Mesenchymal stem cell (in vitro differentiated cells and primary cell): ENCODE results near the gene FIBCD1.

Source experiments
- DNase-seq: peaks from one replicate; pipeline ENCODE4 v3.0.0-alpha.2; 2013
- H2AFZ ChIP-seq: one replicate; pipeline ENCODE4 v1.6.1; 2013; ENCODE audit warnings: low read depth, mild to moderate bottlenecking, control low read depth, inconsistent platforms, low read length, moderate library complexity
- H2AK5ac ChIP-seq: 2 replicates; pipeline ENCODE4 v1.6.1; 2013; ENCODE audit warnings: low read length, moderate library complexity, mild to moderate bottlenecking, inconsistent platforms; ENCODE audit not compliant: severe bottlenecking
- H2BK120ac ChIP-seq: one replicate; pipeline ENCODE4 v1.6.1; 2013; ENCODE audit warnings: low read depth, mild to moderate bottlenecking, inconsistent platforms, low read length, moderate library complexity
- H2BK12ac ChIP-seq, 2 experiments: one replicate each; pipeline ENCODE4 v1.6.1; 2013; ENCODE audit warnings: inconsistent platforms in 2 of 2, low read length in 2 of 2, mild to moderate bottlenecking in 2 of 2, moderate library complexity in 2 of 2, control low read depth in 1 of 2
- H2BK15ac ChIP-seq: one replicate; pipeline ENCODE4 v1.6.1; 2013; ENCODE audit warnings: mild to moderate bottlenecking, low read depth, inconsistent platforms; ENCODE audit not compliant: poor library complexity, severe bottlenecking
- H2BK5ac ChIP-seq: 2 replicates; pipeline ENCODE4 v1.6.1; 2013; ENCODE audit warnings: low read depth, mild to moderate bottlenecking, low read length, control low read depth, inconsistent platforms; ENCODE audit not compliant: poor library complexity, severe bottlenecking
- H3K14ac ChIP-seq, 2 experiments: one replicate each; pipeline ENCODE4 v1.6.1; 2013; ENCODE audit warnings: inconsistent platforms in 2 of 2, low read length in 2 of 2, control low read depth in 1 of 2, mild to moderate bottlenecking in 1 of 2, moderate library complexity in 1 of 2
- H3K18ac ChIP-seq, 2 experiments: one replicate each; pipeline ENCODE4 v1.6.1; 2013; ENCODE audit warnings: inconsistent platforms in 2 of 2, low read length in 2 of 2, control low read depth in 1 of 2, low read depth in 1 of 2, mild to moderate bottlenecking in 1 of 2
- H3K23ac ChIP-seq, 2 experiments: one replicate each; pipeline ENCODE4 v1.6.1; 2013; ENCODE audit warnings: inconsistent platforms in 2 of 2, low read length in 2 of 2, mild to moderate bottlenecking in 2 of 2, moderate library complexity in 2 of 2, control low read depth in 1 of 2
- H3K27ac ChIP-seq: 2 replicates; pipeline ENCODE4 v1.5.1; 2013; ENCODE audit warnings: mild to moderate bottlenecking, moderate library complexity, low read length, control low read depth, inconsistent platforms; ENCODE audit not compliant: poor library complexity, severe bottlenecking
- H3K27me3 ChIP-seq, 2 experiments: 2 replicates each; pipeline versions ENCODE4 v1.6.1 to v1.7.0; 2013; ENCODE audit warnings: low read length in 2 of 2, mild to moderate bottlenecking in 2 of 2, moderate library complexity in 2 of 2, control low read depth in 1 of 2, inconsistent platforms in 1 of 2; ENCODE audit not compliant: control insufficient read depth in 1 of 2, insufficient read depth in 1 of 2
- H3K36me3 ChIP-seq, 2 experiments: 2 replicates each; pipeline versions ENCODE4 v1.6.1 to v1.7.0; 2013; ENCODE audit warnings: low read length in 2 of 2, control low read depth in 1 of 2, inconsistent platforms in 1 of 2, low read depth in 1 of 2, mild to moderate bottlenecking in 1 of 2; ENCODE audit not compliant: insufficient read depth in 2 of 2, control insufficient read depth in 1 of 2
- H3K4ac ChIP-seq, 2 experiments: one replicate each; pipeline ENCODE4 v1.6.1; 2013; ENCODE audit warnings: inconsistent platforms in 2 of 2, low read length in 2 of 2, mild to moderate bottlenecking in 2 of 2, moderate library complexity in 2 of 2, control low read depth in 1 of 2, low read depth in 1 of 2
- H3K4me1 ChIP-seq: 2 replicates; pipeline ENCODE4 v1.6.1; 2013; ENCODE audit warnings: low read depth, low read length, control low read depth; ENCODE audit not compliant: control insufficient read depth, insufficient read depth
- H3K4me2 ChIP-seq: 2 replicates; pipeline ENCODE4 v1.6.1; 2013; ENCODE audit warnings: low read length, mild to moderate bottlenecking, inconsistent platforms; ENCODE audit not compliant: poor library complexity, severe bottlenecking
- H3K4me3 ChIP-seq, 2 experiments: 2 replicates each; pipeline versions ENCODE4 v1.5.1 to v1.7.0; 2013; ENCODE audit warnings: low read length in 2 of 2, mild to moderate bottlenecking in 2 of 2, control low read depth in 1 of 2, low read depth in 1 of 2; ENCODE audit not compliant: insufficient read depth in 1 of 2
- H3K79me1 ChIP-seq: replicated peaks from 2 replicates; pipeline ENCODE4 v1.6.1; 2013; ENCODE audit warnings: mild to moderate bottlenecking, control low read depth, low read length, inconsistent platforms; ENCODE audit not compliant: poor library complexity, severe bottlenecking
- H3K9ac ChIP-seq: 2 replicates; pipeline ENCODE4 v1.7.0; 2013; ENCODE audit warnings: mild to moderate bottlenecking, low read length, moderate library complexity
- H3K9me3 ChIP-seq: 2 replicates; pipeline ENCODE4 v1.7.0; 2013; ENCODE audit warnings: mild to moderate bottlenecking, low read length; ENCODE audit not compliant: control insufficient read depth
- H4K8ac ChIP-seq: one replicate; pipeline ENCODE4 v1.6.1; 2013; ENCODE audit warnings: inconsistent platforms, mild to moderate bottlenecking, low read length, moderate library complexity
- H4K91ac ChIP-seq: one replicate; pipeline ENCODE4 v1.6.1; 2013; ENCODE audit warnings: mild to moderate bottlenecking, low read length, inconsistent platforms
- WGBS: methylation state at CpG from one replicate; pipeline ENCODE4 v1.1.7; 2013; ENCODE audit warnings: mixed read lengths; 5-methylcytosine and 5-hydroxymethylcytosine counted together

The FIBCD1 gene

DNA sequence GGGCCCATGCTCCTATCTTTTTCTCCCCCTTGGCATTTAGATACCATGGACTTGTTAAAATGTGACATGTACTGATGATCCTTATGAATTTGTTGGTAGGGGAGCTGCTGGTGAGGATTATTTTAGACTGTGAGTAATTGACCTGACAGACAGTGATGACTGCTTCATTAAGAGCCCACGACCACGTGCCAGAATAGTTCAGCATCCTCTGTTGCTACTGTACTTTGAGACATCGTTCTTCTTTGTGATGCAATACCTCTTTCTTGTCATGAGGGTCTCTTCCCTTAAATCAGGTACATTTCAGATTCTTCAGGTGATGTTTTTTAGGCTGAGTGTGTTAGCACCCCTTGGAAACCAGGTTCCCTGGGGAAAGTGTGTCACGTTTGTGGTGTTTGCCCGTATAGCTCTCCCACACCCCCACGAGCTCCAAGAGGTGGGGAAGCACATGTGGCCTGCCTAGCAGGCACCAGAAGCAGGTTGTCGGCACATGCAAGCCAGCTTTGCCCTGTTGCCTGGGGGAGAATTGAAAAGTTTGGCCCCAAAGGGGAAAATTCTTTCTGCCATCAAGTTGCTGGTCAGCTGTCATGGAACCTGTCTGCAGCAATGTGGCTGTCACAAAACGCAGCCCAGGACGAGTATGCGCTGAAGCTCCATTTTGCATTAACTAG lies 67.5 kb downstream of the FIBCD1 start:
- DNase-seq = no peak
- no peak overlapping the region for H2BK5ac ChIP-seq
- no peak overlapping the region for H2AK5ac ChIP-seq
- H3K4me2 ChIP-seq = no peak overlapping the region
- no peak overlapping the region for H3K4ac ChIP-seq
- H2BK12ac ChIP-seq = no peak overlapping the region
- H3K4me1 ChIP-seq = peaks cover 14% of the 10 kb centered on the region
- H4K8ac ChIP-seq = no peak overlapping the region
- no peak overlapping the region for H3K23ac ChIP-seq
- H2BK15ac ChIP-seq = no peak overlapping the region
- no peaks in the 10 kb centered on the region for H3K9me3 ChIP-seq
- H3K27me3 ChIP-seq = no peaks in the 10 kb centered on the region
- H3K4me3 ChIP-seq = no peak overlapping the region
- no peak overlapping the region for H3K14ac ChIP-seq
- WGBS = 93% methylated on average over 10 of the region's 10 CpGs
- H3K9ac ChIP-seq = peak overlapping the region; percentile 12
- H3K36me3 ChIP-seq = peaks cover 56 to 87% of the 10 kb centered on the region in 2 experiments
- H3K79me1 ChIP-seq = peaks cover 20% of the 10 kb centered on the region
- no peak overlapping the region for H3K27ac ChIP-seq
- H3K18ac ChIP-seq = no peak overlapping the region
- H2AFZ ChIP-seq = no peak overlapping the region
- H2BK120ac ChIP-seq = no peak overlapping the region
- no peak overlapping the region for H4K91ac ChIP-seq

DNA sequence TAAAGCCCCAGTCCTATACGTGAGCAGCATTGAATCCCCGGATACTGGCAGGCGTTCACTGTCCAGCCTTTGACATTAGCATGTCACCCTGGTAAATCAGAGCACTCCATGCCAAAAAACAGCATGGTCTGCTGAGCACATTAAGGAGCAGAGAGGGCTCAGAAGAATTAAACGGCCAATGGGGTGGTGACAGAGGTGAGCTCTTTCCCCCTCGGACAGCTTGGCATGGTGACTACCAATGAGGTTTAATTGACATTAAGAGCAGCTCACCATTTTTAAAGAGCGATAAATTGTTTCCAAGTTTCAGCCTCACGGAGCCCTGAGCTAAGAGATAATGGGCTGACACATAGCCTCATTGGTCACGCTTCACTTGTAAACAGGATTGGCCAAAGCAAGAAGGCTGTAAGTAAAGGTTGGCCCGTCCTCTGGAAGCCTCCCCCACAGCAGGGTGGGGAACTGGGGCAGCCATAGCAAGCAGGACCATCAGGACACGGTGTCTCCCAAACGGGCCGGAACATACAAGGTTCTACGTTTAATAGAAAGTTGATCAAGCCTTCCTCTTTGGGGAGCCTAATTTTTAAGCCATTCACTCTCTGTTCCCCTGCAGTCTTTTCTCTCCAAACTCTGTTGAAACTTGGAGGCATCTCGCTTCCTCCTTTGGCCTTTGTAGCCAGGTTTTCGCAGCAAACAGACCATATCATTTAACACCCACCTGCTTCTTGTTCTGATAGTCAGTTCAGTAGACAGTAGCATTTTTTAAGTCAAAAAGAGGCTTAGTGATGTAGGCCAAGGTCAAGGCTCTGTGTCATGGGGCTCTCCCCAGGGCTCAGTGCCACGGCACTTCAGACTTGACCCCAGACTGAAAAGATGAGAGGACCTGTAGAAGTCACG lies 68.3 kb downstream of the FIBCD1 start:
- H4K8ac ChIP-seq = no peak overlapping the region
- H2BK15ac ChIP-seq = no peak overlapping the region
- H4K91ac ChIP-seq = no peak overlapping the region
- H3K4ac ChIP-seq = no peak overlapping the region
- H3K18ac ChIP-seq = no peak overlapping the region
- H3K9me3 ChIP-seq = no peaks in the 10 kb centered on the region
- peaks cover 14% of the 10 kb centered on the region for H3K4me1 ChIP-seq
- H2BK12ac ChIP-seq = no peak overlapping the region
- H3K9ac ChIP-seq = peak overlapping the region; percentile 43
- no peak overlapping the region for H2BK120ac ChIP-seq
- DNase-seq = no peak
- no peak overlapping the region for H3K14ac ChIP-seq
- no peaks in the 10 kb centered on the region for H3K27me3 ChIP-seq
- peak overlapping the region; percentile 41 for H3K27ac ChIP-seq
- H3K4me3 ChIP-seq = no peak overlapping the region
- H2AK5ac ChIP-seq = no peak overlapping the region
- peaks cover 52 to 86% of the 10 kb centered on the region in 2 experiments for H3K36me3 ChIP-seq
- H3K23ac ChIP-seq = peak overlapping the region in 1 of 2 experiments; percentile 47
- H2AFZ ChIP-seq = no peak overlapping the region
- 91% methylated on average over 17 of the region's 17 CpGs for WGBS
- no peak overlapping the region for H2BK5ac ChIP-seq
- H3K79me1 ChIP-seq = peaks cover 20% of the 10 kb centered on the region
- no peak overlapping the region for H3K4me2 ChIP-seq

DNA sequence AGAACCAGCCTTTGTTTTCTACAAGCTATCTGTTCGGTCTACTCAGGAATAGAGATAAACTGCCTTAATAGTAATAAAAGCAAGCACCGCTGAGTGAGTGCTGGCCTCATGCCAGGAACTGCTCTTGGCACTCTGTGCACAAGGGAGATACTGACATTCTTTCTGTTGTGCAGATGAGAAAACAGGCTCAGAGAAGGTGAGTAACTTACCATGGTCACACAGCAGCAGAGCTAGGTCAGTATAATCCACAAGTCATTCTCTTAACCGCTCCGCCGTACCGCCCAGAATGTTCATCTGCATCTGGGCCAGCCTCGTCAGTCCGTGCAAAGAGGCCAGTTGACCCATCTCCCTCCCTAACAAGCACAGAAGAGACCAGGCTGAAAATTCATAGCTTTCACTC lies 69.8 kb downstream of the FIBCD1 start:
- Histone ChIP-seq H4K8ac (no peak overlapping the region), H2AK5ac (no peak overlapping the region), H3K27me3 (no peaks in the 10 kb centered on the region), H2AFZ (no peak overlapping the region), H3K4me1 (peaks cover 14% of the 10 kb centered on the region), H2BK120ac (no peak overlapping the region), H4K91ac (no peak overlapping the region), H3K14ac (no peak overlapping the region), H3K27ac (no peak overlapping the region), H3K4ac (no peak overlapping the region), H3K79me1 (peaks cover 13% of the 10 kb centered on the region), H3K4me3 (no peak overlapping the region), H3K36me3 (peaks cover 49 to 86% of the 10 kb centered on the region in 2 experiments), H3K23ac (no peak overlapping the region), H2BK5ac (no peak overlapping the region), H3K9ac (no peak overlapping the region), H3K4me2 (no peak overlapping the region), H3K18ac (no peak overlapping the region), H3K9me3 (no peaks in the 10 kb centered on the region), H2BK15ac (no peak overlapping the region), H2BK12ac (no peak overlapping the region)
- no peak for DNase-seq
- WGBS = 90% methylated on average over 8 of the region's 8 CpGs

DNA sequence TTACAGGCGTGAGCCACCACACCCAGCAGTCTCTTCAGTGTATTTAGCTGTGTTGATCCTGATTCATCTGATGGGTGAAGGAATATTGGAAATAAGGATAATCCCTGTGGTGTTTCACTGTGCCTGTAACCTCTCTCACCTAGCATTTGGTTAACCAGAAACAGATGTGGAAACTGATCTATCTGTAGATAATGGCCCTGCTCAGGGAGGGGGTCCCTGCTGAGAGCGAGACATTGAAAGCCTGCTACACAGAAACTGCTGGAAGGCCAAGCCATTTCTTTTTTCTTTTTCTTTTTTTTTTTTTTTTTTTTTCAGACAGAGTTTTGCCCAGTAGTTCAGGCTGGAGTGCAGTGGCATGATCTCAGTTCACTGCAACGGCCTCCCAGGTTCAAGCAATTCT lies 70.8 kb downstream of the FIBCD1 start:
- Histone ChIP-seq H3K18ac (no peak overlapping the region), H3K9ac (peak overlapping the region; percentile 27), H3K27ac (no peak overlapping the region), H3K23ac (no peak overlapping the region), H3K79me1 (peaks cover 9% of the 10 kb centered on the region), H3K4me3 (no peak overlapping the region), H3K36me3 (peaks cover 48 to 84% of the 10 kb centered on the region in 2 experiments), H3K27me3 (no peaks in the 10 kb centered on the region), H3K4ac (no peak overlapping the region), H3K9me3 (no peaks in the 10 kb centered on the region), H3K4me2 (no peak overlapping the region), H2AK5ac (no peak overlapping the region), H2BK12ac (no peak overlapping the region), H3K14ac (no peak overlapping the region), H4K91ac (no peak overlapping the region), H3K4me1 (peaks cover 16% of the 10 kb centered on the region), H2BK15ac (no peak overlapping the region), H4K8ac (no peak overlapping the region), H2BK120ac (no peak overlapping the region), H2AFZ (no peak overlapping the region), H2BK5ac (no peak overlapping the region)
- DNase-seq = no peak
- 96% methylated on average over 3 of the region's 3 CpGs for WGBS
